ENCODE measurements around the gene FBXO24.

The FBXO24 gene

GRCh38 chr7:100574362-100575205 lies 11.5 kb upstream of the FBXO24 start:
- no peak for DNase-seq (ENCODE audit: low read depth)

GRCh38 chr7:100575206-100575631 lies 10.9 kb upstream of the FBXO24 start:
- no peak for DNase-seq (ENCODE audit: low read depth)

DNA sequence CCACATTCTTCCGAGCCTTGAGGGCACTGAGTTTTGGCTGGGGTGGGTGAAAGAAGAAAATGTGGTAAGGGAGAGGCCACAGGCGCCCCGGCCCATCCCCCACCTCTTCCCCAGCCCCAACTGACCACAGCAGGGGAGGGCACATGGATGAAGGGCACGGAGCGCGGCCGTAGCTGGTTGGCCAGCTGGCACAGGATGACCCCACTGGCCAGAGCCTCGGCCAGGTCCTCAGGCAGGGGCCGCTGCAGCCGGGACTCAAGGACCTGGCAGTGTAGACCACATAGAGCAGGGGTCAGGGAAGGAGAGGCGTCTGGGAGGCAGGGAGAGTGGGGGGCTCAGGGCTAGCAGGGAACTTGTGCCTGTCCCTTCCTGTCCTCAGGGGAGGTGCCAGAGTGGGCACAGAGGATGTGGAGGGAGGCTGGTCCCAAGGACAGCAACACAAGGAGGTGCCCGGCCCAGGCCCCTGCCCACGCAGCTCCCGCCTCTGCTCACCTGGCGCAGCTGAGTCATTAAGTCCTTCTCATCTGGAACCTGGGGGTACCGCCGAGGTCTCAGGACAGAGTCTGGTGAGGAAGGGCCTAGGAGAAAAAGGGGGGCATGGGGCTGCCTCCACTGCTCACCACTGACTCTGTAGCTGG lies 10.3 kb upstream of the FBXO24 start:
- DNase-seq (ENCODE audit: low read depth) = no peak

- no peak for DNase-seq (ENCODE audit: low read depth)
These were observed 9.6 kb upstream of the FBXO24 start for GRCh38 chr7:100576384-100576993.

DNA sequence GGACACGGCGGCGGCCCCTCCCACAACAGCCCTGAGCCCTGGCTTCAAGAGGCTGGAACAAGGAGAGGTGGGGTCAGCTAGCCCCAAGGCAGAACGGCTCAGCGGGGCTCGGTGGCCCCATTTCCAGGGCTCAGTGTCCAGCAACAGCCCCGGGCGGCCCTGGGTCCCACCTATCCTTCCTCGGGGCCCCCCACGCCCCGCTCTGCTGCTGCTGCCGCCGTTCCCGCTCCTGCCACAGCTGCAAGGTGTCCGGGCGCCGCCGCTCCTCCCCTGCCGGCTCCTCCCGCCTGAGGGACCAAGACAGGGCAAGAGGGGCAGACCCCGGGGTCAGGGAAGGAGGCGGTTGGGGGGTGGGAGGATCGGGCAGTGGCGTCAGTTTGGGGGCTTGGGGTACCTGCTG lies 9.0 kb upstream of the FBXO24 start:
- no peak for DNase-seq (ENCODE audit: low read depth)

GRCh38 chr7:100577507-100577906 lies 8.6 kb upstream of the FBXO24 start:
- no peak for DNase-seq (ENCODE audit: low read depth)

DNA sequence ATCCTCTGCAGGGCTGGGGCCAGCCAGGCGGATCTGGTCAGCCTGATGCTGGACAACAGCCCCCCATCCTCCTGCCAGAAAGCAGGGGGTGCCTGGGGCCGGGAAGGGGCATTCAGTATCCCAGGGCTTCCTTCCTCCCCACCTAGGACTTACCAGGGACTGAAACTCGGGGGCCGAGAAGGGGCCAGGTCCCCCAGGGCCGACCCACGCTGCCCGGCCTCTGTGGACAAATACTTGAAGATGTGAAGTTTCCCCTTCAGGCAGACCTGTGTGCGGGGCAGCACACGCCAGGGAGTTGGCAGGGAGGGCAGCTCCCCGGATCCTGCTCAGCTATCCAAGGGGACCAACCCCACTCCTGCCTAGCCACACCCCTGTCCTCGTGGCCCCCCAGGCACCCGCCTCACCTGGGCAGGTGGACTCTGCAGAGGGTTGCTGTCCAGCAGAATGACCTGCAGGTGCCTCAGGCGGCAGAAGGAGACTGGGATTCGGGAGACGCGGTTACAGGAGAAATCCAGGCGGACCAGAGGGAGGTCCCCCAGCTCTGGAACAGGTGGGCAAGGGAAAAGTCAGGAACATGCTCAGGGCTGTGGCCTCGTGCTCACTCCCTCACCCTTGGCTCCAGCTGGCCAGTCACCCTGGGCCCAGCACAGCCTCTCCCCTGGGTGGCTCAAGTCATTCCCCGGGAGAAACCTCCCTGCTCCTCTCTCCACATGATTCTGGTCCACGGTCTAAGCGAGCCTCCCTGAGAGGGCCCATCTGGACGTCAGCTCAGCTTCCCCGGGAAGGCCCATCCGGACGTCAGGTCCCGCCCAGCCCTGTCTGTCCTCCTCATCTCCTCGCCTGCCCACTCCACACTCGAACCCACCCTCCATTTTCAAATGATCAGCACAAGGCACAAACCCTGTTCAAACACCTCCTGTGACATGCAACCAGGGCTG lies 7.6 kb upstream of the FBXO24 start:
- no peak for DNase-seq (ENCODE audit: low read depth)

DNA sequence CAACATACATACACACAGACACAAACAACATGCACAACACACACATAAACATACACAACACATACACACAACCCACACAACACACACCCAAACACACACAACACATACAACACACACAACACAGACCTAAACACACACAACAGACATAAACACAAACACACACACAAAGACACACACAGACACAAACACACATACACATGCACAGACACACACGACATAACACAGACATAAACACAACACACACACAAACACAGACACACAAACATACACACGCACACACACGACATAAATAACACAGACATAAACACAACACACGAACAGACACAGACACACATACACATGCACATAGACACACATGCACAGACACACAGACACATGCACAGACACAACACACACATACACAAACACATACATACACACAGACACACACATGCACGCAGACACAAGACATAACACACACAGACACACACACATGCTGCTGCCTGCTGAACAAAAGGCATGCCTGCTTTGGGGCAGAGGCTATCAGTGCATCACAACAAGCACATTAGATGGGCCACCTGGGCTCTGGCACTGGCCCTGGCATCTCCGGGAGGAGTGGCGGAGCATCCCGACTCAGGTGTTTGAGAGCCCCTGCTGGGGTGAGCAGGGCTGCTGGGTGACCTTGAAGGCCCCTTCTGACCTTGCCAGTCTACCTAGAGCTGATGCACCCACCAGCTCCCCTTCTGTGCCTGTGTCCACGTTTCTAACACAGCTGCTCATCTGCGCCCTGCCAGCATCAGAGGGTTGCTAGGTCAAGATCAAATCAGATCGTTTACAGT lies 5.5 kb upstream of the FBXO24 start:
- no peak for DNase-seq (ENCODE audit: low read depth)

DNA sequence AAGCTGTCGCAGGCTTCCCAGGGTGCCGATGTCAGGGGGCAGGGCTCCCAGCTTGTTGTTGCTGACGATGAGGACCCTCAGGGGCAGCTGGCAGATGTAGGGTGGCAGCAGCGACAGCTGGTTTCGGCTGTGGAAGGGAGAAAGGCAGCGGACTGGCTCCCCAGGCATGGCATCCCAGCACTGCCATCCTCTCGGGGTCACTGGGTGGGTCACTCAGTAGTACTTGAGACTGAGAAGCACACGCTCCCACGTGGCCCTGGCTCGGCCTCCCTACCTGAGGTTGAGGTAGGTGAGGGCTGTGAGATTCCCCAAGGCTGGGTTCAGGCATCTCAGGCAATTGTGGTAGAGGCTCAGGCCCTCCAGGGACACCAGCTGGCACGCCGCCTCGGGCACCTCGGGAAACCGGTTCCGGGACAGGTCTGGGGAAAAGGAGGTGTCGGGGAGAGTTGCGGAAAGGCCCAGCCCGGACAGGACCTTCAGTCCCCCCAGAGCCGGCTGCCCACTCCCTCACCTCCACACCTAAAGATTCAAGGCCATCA lies 4.0 kb upstream of the FBXO24 start:
- DNase-seq (ENCODE audit: low read depth) = no peak

DNA sequence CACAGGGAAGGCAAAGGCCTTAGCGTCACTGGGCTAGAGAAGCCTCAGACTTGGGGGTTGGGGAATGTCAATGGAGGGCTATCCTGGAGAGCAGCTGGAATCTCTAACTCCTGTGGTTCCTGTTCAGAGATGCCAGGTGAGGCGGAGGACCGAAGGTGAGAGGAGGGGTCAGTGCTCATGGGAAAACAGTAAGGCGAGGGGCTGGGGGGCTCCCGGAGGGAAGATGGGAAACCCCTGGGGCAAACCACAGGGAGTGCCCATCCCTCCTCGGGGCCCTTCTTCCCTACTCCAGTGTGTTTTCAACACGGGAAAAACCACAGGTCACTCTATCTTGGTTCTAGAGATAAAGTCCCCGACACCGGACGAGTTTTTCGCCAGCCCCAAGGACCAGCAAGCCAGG lies 3.5 kb upstream of the FBXO24 start:
- no peak for DNase-seq (ENCODE audit: low read depth)

DNA sequence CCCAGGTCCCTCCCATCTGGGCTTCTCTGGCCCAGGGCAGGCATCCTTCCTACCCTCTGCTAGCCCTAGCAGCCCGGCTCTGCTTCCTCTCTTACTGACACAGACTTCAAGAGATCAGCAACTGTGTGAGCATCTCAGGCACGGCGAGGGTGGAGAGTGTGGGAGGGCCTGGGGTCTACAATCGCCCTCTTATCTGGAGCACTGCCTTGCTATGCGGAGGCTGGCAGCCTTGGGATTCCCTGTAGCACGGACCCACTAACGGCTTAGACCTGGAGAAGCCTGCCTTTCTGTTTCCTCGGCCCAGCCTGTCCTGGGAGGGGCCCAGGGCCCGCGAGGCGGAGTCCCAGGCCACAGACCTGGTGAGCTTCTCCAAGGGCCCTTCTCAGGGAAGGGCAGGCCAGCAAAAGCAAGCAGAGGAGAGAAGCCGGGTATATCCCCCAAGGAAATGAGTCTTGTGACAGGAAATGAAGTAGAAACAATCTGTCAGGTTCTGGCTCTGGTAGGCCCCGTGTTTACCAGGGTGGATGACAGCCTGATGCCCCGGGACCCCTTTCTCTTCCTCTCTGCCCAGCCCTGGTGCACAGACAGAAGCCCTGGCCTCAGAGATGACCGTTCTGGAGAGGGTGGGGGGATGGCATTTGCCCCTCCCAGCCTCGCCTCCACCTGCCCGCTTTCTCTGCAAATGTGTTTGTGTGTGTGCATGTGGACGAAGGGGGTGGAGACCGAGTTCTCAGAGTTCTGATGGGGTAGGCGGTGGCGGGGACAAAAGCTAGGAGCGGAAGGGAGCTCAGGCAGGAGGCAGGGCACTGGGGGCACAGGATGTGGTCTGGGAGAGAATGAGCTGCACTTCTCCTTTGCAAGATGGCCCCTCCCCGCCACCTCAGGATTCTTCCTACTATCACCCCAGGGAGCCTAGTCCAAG lies 2.7 kb upstream of the FBXO24 start:
- DNase-seq (ENCODE audit: low read depth) = peak; percentile 40

GRCh38 chr7:100584054-100584682 lies 2.0 kb upstream of the FBXO24 start:
- no peak for DNase-seq (ENCODE audit: low read depth)

DNA sequence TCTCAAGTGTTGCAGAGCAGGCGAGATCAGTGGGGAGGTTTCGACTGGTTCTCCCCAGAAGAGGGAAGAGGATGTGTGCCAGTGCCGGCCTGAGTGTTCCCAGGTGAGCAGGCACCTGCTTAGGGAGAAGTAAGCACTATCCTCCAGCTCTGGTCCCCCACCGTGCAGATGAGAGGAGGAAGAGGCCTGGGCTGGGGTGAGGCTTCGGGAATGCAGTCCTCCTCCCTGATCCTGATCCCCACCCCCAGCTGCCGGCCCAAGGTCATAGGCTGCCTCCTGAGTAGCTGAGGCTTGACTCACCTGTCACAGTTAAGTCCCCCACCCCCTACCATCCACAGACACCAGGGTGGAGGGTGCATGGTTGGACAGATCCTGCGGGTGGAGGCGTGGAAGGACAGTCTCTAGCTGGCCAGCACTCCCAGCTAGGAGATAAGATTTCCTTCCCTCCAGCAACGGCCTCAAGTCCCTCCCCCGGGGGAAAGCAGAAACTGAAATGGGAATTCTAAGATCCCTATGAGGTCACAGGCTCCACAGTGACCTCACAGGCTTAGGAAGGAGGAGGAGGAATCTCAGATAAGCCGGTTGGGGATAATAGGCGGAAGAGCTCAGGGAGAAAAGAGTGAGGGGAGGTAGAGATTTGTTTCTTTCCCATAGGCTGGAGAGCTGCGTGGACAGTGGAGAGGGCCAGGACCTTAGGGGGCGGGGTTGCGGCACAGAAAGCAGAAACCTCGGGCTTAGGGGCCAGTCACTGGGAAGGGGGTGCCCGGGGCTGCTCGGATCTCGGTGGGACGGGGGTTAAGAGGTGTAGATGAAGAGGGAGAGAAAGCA lies 1.2 kb upstream of the FBXO24 start:
- DNase-seq (ENCODE audit: low read depth) = no peak

DNA sequence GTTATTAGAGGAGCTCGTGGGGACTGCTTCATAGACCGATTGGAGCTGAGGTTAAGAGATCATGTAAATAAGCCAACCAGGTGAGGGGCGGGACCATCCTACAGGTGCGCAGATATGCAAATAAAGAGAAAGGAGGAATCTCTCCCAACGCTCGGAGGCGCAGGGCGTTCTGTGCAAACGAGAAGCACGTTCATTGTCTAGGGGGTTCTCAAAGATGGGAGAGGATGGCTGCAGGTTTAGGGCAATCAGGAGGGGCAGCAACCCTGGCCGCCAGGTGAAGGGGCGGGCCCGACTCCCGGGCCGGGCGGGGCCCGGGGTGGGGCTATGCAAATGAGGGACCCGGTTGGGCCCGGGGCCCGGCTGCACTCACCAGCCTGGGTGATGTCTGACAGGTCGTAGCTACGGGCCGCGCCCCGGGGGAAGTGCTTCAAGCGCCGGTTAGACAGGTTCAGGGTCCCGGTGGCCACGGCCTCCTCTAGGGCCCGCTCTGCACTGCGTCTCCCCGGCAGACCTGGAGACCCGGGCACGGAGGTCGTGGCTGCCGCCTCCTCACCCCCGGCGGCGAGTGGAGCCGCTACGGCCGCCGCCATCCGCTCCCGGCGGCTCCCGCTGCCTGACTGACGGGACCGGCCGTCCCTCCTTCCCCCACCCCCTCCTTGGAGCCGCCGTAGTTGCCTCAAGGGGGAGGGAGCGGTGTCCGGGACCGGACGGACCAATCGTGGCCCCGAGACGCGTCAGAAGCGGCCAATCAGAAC lies 440 bp upstream of the FBXO24 start, which contains the start of gene LRCH4:
Gene LRCH4 (minus strand): TSS at position 619 of the 755 bp plus-strand sequence. CDS start 29 bp downstream, at position 590.
- DNase-seq (ENCODE audit: low read depth) = peak; percentile 51

- no peak for DNase-seq (ENCODE audit: low read depth)
These were observed 2.3 kb downstream of the FBXO24 start for GRCh38 chr7:100588438-100588837.

GRCh38 chr7:100589341-100589947 lies 3.3 kb downstream of the FBXO24 start:
- DNase-seq (ENCODE audit: low read depth) = no peak

All from activated T-cell treated with anti-CD3 and anti-CD28 coated beads for 1 hour (primary cell).